Activated CD4-positive, alpha-beta T cell treated with anti-CD3 and anti-CD28 coated beads, Interleukin-2, amount 50 U/mL, for 24 hours (primary cell): ENCODE results near the gene GET4.
A peak's percentile ranks its signal among the peaks of the same experiment; 100 is the strongest.
"Not testable (repeated sequence)": the region's sequence is repeated elsewhere in the genome, so short reads cannot be mapped to it uniquely, and the experiment has no call there.

Experiments
- DNase-seq, 2 donors: peaks; one replicate each; pipeline ENCODE4 v3.0.0-alpha.2; 2020; ENCODE audit warnings: low read depth in 1 of 2, low spot score in 1 of 2

GET4 gene

GRCh38 chr7:868189-868486 is 8.2 kb upstream of the GET4 start:
- DNase-seq: no peak

DNA sequence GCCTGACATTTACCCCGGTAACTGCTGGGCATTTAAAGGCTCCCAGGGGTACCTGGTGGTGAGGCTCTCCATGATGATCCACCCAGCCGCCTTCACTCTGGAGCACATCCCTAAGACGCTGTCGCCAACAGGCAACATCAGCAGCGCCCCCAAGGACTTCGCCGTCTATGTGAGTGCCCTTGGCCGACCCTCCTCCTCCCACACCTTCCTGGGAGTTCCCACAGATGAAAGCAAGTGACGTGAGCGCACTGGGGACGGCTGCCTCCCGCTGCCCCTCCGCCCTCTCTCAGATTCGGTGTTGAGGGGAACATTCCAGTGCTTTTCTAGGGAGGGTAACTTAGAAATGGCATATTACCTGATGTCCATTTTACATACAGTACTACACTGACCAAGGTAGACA is 7.0 kb upstream of the GET4 start:
- DNase-seq: no peak

DNA sequence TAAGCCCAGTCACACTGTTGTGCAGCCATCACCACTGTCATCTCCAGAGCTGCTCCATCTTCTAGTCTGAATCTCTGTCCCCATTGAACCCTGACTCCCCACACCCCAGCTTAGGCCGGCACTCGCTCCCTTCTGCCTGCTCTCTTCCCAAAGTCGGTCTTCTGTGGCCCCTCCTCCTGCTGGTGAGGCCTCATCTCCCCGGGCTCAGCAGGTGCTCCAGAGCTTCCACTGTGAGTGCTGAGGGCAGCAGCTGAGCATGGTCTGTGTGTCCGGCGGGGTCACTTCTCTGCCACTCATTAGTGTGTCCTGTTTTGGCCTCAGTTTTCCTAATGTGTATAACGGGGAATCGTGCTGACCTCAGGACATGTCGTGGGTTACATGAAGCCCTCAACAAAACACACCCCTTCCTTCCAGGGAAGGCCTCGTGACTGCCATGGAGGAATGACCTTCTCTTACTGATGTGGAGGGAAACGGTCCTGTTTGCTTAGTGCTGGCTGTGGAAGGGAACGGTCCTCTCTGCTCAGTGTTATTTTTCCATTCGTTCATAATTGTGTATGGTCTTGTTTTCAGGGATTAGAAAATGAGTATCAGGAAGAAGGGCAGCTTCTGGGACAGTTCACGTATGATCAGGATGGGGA is 4.3 kb upstream of the GET4 start:
- DNase-seq: no peak

DNA sequence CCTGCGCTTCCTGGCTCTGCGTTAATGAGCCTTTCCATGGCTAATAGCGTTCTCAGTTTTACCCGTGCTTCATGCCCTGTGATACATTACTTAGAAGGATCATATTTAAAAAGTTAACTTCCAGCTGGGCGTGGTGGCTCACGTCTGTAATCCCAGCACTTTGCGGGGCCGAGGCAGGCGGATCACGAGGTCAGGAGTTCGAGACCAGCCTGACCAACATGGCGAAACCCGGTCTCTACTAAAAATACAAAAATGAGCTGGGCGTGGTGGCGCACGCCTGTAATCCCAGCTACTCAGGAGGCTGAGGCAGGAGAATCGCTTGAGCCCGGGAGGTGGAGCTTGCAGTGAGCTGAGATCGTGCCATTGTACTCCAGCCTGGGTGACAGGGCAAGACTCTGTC is 3.7 kb upstream of the GET4 start:
- DNase-seq: not testable (repeated sequence)

GRCh38 chr7:873367-874002 is 2.9 kb upstream of the GET4 start:
- peak; percentile 47 to 63 for DNase-seq

DNA sequence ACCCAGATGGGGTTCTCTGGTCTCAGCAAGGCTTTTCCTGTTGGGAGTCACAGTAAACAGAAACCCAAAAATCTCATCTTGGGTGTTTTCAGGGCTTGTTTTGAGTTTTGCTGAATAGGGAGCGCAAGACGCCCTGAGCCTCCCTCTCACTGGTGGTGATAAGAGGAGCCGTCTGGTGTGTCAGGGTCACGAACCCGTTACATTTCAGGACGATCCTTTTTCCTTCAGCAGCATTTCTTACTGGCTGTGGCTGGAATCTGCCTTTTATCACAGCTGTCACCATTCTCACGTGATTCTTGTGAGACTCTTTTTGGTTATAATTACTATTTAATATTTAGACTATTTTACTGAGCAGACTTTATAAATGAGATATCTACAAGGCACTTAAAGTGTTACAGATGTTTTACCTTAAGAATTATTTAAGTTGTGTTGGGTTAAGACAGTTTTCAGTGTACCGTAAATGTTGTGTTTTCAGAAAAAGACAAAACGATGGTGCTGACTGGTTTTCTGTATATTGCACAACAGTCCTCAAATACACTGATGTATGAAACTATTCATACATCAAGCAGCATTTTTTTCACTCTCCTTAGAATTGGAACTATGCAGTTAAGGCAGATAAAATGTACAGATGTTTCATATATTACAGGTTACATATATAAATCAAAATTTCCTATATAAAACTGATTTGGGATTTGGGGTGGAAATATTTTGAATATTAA is 2.2 kb upstream of the GET4 start:
- no peak for DNase-seq

GRCh38 chr7:875051-875450 is 1.3 kb upstream of the GET4 start:
- DNase-seq: no peak

DNA sequence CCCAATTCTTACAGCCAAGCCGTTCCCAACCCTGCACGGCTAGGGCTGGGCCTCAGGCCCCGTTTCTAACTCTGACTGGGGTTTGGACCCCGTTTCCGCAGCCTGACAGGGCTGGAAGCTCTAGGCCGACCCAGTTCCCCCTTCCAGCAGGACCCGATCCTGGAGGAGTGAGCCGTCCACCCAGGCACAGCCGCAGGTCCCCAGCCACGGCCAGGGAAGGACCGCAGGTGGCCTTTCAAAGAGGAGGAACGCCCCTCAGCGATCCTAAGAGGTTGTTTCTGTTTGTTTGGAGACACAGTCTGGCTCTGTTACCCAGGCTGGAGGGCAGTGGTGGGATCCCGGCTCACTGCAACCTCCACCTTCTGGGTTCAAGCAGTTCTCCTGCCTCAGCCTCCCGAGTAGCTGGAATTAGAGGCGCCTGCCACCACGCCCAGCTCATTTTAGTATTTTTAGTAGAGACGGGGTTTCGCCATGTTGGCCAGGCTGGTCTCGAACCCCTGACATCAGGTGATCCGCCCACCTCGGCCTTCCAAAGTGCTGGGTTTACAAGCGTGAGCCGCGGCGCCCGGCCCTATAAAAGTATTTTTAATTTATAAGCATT is 778 bp upstream of the GET4 start:
- no peak for DNase-seq

DNA sequence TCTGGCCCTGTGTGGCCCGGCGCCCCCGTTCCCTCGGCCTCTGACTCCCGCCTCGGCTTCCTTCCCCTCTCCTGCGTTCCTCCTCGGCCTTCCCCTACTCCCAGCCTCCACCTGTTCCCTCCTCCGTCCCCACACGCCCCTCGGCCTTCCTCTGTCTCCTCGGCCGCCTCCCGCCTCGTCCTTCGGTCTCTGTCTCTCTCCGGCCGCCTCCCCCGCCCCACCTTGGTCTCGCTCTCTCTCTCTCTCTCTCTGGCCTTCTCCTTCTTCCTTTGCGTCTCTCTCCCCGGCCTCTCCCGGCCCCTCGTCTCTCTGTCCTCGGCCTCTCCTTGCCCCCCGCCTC is 588 bp downstream of the GET4 start:
- DNase-seq: no peak

DNA sequence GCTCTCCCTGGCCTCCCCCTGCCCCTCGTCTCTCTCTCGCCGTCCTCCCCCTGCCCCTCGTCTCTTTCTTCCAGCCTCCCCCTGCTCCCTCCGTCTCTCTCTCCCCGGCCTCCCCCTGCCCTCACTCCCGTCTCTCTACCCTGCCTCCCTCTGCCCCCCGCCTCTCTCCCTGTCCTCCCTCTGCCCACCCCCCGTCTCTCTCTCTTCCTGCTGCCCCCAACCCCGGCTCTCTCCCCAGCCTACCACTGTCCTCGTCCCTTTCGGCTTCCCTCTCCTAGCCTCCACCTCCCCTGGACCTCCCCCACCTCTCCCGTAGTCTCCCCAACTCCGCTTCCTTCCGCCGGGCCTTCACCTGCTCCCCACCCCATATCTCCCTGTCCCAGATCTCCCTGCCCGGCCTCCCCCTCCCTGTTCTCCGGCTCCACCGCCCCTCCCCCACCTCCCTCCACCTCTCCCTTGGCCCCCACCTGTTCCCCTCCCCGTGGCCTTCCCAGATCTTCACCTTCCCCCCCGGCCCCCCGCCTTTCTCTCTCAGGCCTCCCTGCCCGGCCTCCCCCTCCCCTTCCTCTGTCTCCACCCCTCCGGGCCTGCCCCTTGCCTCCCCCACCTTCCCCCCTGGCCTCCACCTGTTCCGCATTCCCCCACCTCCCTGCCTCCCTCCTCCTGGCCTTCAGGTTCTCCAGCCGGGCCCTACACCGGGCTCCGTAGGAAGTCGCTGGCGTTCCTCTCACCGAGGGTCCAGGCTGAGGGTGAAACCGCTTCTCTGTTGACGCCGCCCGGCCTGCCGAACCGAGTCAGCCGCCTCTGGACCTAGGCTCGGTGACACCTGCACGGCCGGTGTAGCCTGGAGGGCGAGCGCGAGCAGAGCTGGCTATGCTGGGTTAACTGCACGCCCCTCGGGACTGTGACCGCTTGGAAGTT is 1.2 kb downstream of the GET4 start:
- no peak for DNase-seq

DNA sequence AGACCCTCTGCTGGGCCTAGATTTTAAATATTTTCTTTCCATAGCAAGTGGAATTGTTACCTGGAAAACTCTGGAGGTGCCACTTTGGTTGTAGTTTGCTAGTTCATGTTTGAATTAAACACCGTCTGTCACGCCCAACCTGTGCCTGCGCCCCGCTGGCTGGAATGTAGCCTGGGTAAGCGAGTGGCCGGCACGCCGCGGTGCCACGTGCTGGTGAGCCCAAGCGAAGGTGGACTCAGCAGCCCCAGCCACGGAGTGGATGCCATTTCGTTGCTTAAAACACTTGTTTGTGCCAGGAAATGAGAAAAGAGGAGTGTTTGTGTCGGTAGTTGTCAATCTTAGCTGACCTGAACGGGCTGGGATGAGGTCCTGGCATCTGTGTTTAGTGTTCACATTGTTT is 2.7 kb downstream of the GET4 start:
- no peak for DNase-seq

DNA sequence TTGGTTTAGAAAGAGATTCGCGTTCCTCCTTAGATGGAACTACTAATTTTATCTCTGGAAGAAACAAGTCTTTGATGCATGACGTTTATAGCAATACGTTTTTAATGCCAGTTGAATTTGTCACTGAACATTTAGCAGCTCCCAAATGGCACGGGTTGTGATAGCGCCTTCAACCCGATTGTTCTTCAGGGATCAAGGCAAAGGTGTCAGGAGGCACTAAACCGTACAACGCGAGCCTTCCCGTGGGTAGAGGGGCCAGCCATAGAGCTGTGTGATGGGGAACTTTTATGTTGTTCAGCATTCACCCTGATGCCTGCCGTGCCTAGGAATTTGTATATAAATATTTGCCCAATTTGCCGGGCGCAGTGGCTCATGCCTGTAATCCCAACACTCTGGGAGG is 3.4 kb downstream of the GET4 start:
- no peak for DNase-seq

DNA sequence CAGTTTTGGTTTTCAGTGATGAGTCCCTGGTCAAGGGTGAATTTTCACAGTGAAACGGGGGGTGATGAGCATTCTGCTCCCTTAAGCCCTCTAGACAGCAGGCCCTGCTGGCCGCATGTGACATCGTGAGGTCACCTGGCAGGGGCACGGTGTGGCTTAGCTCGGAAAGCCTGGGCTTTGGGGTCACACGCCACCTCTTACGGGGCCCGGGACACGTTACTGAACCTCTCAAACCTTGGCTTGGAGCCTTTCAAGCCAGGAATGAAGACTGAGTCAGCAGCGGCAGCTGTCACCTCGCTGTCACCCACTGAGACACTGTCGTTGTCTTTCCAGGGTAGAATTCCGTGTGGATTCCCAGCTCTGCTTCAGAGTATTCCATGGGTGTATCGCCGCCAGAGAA is 4.1 kb downstream of the GET4 start:
- DNase-seq: no peak

DNA sequence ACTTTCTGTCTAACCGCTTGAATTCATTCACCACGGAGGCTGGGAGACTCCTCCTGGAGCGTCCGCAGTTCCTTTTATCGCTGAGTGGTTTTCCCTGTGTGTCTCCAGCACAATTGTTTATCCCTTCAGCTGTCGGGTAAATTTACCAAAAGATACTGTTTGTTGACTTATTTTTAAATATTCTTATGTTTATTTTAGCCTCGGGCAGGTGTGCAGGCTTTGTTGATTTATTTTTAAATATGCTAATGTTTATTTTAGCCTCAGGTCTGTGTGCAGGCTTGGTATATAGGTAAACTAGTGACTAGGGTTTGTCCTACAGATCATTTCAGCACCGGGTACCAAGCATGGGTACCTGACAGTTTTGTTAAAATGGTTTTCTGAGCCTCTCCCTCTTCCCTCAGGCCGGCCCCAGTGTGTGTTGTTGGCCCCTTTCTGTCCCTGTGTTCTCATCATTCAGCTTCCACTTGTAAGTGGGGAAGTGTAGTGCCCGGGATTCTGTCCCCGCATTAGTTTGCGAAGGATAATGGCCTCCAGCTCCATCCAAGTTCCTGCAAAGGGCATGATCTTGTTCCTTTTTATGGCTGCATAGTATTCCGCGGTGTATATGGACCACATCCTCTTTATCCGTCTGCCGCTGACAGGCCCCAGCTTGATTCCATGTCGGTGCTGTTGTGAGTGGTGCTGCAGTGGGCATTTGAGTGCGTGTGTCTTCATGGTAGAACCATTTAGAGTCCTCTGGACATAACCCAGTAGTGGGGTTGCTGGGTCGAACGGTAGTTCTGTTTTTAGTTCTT is 5.3 kb downstream of the GET4 start:
- DNase-seq: no peak

DNA sequence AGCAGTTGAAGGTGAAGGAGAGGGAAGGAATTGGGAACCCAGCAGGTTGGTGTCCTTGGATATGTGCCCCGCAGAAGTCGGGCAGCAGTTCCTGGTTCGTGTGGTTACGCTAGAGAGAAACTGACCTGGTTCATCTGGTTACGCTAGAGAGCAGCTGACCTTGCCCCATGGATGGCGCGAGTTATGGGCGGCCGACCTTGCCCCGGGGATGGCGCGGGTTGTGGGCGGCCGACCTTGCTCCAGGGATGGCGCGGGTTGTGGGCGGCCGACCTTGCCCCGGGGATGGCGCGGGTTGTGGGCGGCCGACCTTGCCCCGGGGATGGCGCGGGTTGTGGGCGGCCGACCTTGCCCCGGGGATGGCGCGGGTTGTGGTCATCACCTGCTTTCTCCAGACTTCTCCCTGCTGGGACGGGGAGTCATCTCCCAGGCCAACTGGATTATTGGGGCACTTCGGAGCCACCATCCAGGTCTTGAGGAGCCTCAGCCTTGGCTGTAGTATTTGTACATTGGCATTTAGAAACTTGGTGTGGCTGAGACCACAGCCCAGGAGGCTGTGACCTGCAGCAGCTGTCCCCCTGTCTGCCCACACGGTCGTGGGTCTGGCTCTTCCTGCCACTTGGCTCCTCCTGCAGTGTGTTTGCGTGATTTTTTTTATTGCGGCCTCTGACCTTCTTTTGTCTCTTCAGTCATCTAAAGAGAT is 6.1 kb downstream of the GET4 start:
- DNase-seq: no peak

DNA sequence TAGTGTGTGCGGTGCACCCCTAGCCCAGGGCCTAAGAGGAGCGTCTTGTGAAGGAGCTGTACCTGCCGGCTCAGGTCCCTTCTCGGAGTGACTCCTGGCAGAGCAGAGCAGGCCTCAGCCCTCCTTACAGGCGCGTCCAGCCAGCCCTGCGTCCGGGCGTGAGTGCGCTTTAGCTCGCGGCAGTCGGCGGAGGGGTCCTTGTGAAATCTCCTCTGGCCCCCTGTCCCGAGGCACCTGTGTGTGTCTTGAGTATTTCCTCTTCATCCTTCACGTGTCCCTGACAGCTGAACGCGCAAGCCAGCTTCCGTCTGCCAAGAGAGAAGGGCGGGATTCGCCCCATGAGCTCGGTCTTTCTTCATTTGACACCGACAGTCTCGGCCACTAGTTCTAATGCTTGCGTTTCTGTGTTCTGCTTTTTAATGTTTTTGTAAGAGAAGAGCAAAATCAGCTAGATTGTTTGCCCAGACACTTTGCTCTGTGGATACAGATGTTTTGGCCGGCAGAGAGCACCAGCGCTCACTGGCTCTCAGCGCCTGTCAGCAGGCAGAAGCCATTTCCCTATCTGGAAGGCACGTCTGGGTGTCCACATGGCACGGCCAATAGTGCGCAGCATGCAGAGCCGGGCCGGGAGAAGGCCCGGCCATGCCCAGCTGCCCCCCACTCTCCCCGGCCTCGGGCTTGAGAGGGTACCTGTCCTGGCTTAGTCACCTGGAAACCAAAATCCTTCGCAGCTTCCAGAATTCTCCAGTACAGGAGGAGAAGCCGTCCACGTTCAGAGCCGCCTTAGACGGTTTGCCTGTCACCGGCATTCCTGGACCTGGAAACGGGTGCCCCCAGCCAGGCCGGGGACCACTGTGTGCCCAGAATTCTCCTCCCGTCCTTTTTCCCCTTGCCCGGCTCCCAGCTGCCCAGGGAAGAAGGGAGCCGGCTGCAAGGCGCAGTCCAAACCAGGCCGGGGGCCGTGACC is 7.0 kb downstream of the GET4 start:
- DNase-seq: no peak

GRCh38 chr7:884191-885003 is 8.0 kb downstream of the GET4 start:
- DNase-seq: no peak

DNA sequence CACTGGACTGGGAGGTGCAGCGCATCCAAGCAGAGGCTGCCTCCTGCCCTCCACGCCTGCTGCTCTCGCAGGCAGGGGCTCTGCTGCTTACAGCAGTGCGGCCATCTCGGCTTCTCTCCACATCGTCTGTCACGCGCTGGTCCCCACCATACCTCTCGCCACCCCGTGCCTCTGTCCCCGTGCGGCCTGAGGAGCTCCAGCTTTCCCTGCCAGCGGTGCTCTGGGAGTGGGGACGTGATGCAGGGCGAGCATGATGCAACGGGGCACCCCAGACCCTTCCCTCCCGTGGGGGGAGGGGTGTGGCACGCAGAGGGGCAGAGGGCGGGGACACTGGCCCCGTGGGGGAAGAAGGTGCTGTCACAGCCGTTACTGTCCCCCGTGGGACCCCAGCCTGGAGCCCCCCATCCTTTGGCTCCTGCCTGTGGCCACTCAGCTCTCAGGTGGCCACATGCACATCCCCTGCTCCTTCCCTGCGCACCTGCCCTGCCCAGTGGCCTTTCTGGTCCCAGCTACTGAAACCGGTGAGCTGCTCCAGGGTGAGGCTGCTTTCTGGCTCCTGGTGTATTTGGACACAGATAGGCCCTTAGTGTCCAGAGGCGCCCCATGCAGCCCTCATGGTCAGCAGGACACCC is 9.0 kb downstream of the GET4 start:
- DNase-seq: no peak
